GM12872 (cell line): ENCODE results near the gene PTPRD.

ENCODE experiments used
- TF ChIP-seq, protein P1 (sequence below): IDR thresholded peaks from 3 replicates; pipeline ENCODE4 v1.5.1; 2011; ENCODE audit warnings: low read depth, mild to moderate bottlenecking, low read length, moderate library complexity; ENCODE audit not compliant: insufficient read depth

The PTPRD gene

DNA sequence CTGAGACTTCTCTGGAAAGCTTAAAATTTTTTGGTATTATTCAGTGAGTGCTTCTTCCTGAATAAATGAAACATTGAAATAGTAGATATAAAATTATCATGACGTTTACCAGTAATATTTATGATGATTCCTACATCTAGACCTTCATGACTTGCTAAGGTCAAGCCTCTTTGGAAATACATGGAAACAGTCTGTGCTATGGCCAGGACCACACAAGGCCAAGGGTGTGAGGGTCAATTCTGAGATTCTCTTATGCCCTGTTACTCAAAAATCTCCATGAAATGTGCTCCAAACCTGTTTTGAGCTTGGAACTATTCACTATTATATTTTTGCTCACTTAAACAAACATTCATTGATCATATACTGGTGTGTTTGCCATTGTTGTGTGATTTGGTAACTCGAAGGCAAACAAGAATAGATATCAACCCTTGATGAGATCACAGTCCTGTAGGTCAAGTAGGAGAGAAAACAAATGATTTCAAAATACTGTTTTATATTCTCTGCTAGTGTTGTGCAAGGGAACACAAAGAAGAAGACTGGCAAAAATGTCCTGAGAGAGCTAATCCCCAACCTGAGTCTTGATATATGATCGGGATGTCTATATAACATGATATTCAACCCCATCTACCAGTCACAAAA lies 1558.3 kb downstream of the PTPRD start:
- TF ChIP-seq, protein P1, sequence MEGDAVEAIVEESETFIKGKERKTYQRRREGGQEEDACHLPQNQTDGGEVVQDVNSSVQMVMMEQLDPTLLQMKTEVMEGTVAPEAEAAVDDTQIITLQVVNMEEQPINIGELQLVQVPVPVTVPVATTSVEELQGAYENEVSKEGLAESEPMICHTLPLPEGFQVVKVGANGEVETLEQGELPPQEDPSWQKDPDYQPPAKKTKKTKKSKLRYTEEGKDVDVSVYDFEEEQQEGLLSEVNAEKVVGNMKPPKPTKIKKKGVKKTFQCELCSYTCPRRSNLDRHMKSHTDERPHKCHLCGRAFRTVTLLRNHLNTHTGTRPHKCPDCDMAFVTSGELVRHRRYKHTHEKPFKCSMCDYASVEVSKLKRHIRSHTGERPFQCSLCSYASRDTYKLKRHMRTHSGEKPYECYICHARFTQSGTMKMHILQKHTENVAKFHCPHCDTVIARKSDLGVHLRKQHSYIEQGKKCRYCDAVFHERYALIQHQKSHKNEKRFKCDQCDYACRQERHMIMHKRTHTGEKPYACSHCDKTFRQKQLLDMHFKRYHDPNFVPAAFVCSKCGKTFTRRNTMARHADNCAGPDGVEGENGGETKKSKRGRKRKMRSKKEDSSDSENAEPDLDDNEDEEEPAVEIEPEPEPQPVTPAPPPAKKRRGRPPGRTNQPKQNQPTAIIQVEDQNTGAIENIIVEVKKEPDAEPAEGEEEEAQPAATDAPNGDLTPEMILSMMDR, result no peak

DNA sequence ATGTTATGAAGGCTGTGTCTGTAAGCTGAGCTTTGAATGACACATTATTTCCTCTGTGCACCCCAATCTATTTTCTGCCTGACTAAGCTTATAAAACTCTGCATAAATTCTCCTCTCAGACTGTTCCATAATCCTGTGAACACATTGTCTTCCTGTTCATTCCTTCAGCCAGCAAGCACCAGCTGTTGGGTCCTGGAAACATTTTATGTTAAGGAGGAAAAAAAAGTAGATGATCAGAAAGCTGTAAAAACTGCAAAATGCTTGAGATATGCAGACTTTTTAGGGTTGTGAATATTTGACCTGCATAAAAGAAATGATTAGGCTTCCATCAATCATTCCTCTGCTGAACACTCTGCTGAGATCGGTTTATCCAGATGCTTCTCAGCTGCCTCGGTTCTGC lies 1567.2 kb downstream of the PTPRD start:
- TF ChIP-seq, protein P1, result no peak

DNA sequence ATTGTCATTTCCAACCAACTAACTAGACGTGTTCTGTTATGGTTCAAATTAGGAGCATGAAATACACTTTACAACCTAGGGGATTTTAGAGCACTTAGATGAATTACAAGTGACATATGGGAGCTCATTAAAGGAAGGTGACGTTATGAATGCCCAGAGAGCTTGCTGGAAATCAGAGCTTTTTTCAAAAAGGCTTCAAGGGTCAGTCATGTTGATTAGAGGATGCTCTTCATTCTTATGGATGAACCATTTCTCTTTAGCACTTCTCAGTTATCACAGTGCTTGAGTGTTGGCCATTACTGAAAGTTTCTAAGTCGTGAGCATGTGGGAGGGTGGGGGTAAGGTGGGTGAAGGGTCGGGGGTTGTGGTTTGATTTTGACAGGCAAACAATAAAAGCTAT lies 1567.7 kb downstream of the PTPRD start:
- TF ChIP-seq, protein P1, result no peak

DNA sequence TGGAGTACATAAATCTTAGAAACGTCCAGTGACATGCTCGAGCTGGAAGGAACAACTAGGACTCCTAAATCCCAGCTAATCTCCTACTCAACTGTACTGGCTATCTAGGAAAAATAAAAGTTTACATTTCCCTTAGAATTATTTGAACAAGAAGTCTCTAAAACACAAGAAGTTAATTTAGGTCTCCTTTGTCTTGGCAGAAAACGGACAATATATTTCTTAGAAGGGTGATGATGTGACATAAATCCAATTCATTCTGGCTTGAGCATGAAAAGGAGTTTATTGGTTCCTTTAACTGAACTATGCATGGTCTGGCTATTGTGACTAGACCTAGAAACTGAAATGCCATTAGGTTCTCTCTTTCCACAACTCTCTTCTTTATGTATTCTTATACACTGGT lies 1571.0 kb downstream of the PTPRD start:
- TF ChIP-seq, protein P1, result no peak

DNA sequence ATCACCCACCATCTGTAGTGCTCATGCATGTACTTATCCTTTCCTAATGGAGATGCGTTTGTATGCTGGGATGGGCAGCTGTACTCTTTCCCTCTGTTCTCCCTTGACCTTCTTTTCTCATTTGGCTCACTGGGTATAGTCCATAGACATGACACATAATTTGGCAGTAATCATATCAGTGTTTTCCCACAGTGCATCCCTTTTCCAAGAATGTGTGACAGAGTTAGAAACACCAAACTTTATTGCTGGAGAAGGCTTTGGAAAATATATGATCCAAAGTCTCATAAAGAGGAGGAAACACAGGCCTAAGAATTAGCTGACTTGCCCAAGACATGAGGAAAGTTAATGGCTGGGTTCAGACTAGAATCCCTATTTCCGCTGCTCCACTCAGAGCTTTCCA lies 1579.8 kb downstream of the PTPRD start:
- TF ChIP-seq, protein P1, result no peak

DNA sequence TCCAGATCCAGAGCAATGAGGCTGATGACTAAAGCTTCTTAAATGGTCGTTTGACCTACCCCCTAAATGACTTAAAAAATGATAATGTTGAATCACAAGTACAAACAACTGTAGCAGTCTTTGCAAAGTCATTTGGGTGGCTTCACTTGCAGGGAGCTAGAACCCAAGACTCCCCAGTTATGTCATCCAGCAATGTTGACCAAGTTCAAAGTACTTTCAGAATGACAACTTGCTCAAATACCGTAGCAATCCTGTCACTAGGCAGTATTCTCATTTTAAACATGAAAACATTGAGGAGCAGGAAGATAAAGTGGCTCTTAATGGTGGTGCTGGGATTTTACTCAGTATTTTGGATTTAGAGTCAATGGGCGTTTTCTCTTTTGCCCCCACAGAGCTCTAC lies 1596.2 kb downstream of the PTPRD start:
- TF ChIP-seq, protein P1, result no peak

DNA sequence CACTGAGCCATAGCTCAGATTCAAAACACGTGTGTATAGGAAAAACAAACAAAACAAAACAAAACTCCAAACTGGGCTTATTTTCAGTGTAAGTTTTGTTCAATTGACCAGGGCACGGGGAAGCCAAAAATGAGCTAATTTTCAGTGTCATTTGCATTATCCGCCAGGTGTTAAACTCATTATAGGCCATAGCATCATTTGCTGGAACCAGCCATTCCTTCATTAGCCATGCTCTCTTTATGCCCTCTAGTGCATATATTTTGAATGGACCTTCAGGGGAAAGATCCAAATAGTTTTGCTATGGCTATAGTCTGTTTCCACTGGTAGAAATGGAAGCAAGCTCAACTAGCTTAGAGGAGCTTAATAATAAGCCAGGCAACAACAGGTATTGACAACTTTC lies 1608.0 kb downstream of the PTPRD start:
- TF ChIP-seq, protein P1, result no peak
